Right hindlimb (tissue), 1 donor: ENCODE measurements around the gene IGFBP3.

ENCODE experiments used
- DNase-seq: peaks from one replicate; pipeline ENCODE4 v3.0.0-alpha.2; 2018

IGFBP3 gene

GRCh38 chr7:45891462-45892402 lies 29.3 kb downstream of the IGFBP3 start:
- no peak for DNase-seq

GRCh38 chr7:45890902-45891461 lies 30.1 kb downstream of the IGFBP3 start:
- no peak for DNase-seq

GRCh38 chr7:45890125-45890901 lies 30.8 kb downstream of the IGFBP3 start:
- no peak for DNase-seq

GRCh38 chr7:45889367-45890067 lies 31.6 kb downstream of the IGFBP3 start:
- no peak for DNase-seq

- no peak for DNase-seq
These were observed 32.1 kb downstream of the IGFBP3 start for GRCh38 chr7:45888993-45889366.

GRCh38 chr7:45888185-45888992 lies 32.7 kb downstream of the IGFBP3 start, which contains the start of gene IGFBP1:
IGFBP1 (plus strand) TSS chr7:45888488; CDS start chr7:45888653, 165 bp downstream.
- DNase-seq = peak; percentile 42

- DNase-seq = no peak
These were observed 34.0 kb downstream of the IGFBP3 start for GRCh38 chr7:45886931-45887667.

GRCh38 chr7:45885264-45885882 lies 35.7 kb downstream of the IGFBP3 start:
- no peak for DNase-seq

GRCh38 chr7:45884136-45884535 lies 36.9 kb downstream of the IGFBP3 start:
- no peak for DNase-seq

GRCh38 chr7:45882465-45882810 lies 38.6 kb downstream of the IGFBP3 start:
- no peak for DNase-seq

GRCh38 chr7:45881759-45882464 lies 39.2 kb downstream of the IGFBP3 start:
- DNase-seq = no peak

- no peak for DNase-seq
These were observed 39.8 kb downstream of the IGFBP3 start for GRCh38 chr7:45881280-45881758.

- DNase-seq = no peak
These were observed 40.6 kb downstream of the IGFBP3 start for GRCh38 chr7:45880433-45880860.

- no peak for DNase-seq
These were observed 42.5 kb downstream of the IGFBP3 start for GRCh38 chr7:45878457-45879144.

GRCh38 chr7:45876519-45876918 lies 44.6 kb downstream of the IGFBP3 start:
- no peak for DNase-seq

- DNase-seq = no peak
These were observed 46.5 kb downstream of the IGFBP3 start for GRCh38 chr7:45874408-45875131.

GRCh38 chr7:45873355-45873754 lies 47.7 kb downstream of the IGFBP3 start:
- no peak for DNase-seq

- DNase-seq = no peak
These were observed 48.1 kb downstream of the IGFBP3 start, which contains the start of gene CCDC201 for GRCh38 chr7:45873035-45873354. CCDC201 (minus strand) TSS chr7:45873082; CDS start chr7:45873007, 75 bp downstream.
